RWPE1 (cell line): ENCODE measurements around the gene RNF166.

Source experiments
- CTCF ChIA-PET: fragments of 350-600 bp; sonication (Branson Sonifier 250); formaldehyde crosslinking; extraction: SDS; loops from one replicate; lab custom pipeline; 2021; lab: Yijun Ruan, JAX
- POLR2A ChIA-PET: fragments of 400-600 bp; formaldehyde crosslinking; extraction: SDS; loops from one replicate; lab custom pipeline; 2020; ENCODE audit warnings: antibody characterized with exemption; ENCODE audit not compliant: low non-redundant PET; lab: Yijun Ruan, JAX
- DNase-seq: peaks from one replicate; pipeline ENCODE4 v3.0.0; 2012; ENCODE audit warnings: low spot score
- H3K27ac ChIP-seq: fragments of 450-650 bp; 2 replicates; pipeline ENCODE4 v1.5.1; 2017
- CTCF ChIP-seq: fragments of 450-650 bp; conservative IDR thresholded peaks from 2 replicates; pipeline ENCODE4 v1.5.1; 2017; ENCODE audit warnings: low read depth, mild to moderate bottlenecking

RNF166 gene

GRCh38 chr16:88716601-88717001 is 10.4 kb upstream of the RNF166 start:
- POLR2A ChIA-PET, result no interaction called here
- no peak for TF ChIP-seq CTCF
- CTCF ChIA-PET, result interaction anchor here (1.6 kb wide), 1 partner anchor 21 kb away, joined by 4 read pairs; no protein-coding TSS in a partner anchor

GRCh38 chr16:88716201-88716600 is 10.0 kb upstream of the RNF166 start:
- no peak overlapping the region for H3K27ac ChIP-seq
- POLR2A ChIA-PET, result no interaction called here
- DNase-seq, result no peak
- CTCF ChIA-PET, result interaction anchor here (1.6 kb wide), 1 partner anchor 21 kb away, joined by 4 read pairs; no protein-coding TSS in a partner anchor
- no peak for TF ChIP-seq CTCF

More at GRCh38 chr16:88716601-88717001, 10.4 kb upstream of the RNF166 start:
- no peak for DNase-seq
- H3K27ac ChIP-seq, result no peak overlapping the region

- 0 out of 2 replicates have a peak overlapping the region, but pooled peaks have one; percentile 9 for H3K27ac ChIP-seq
- no peak for TF ChIP-seq CTCF
- ChIA-PET CTCF (interaction anchor here (1.6 kb wide), 1 partner anchor 22 kb away, joined by 4 read pairs; no protein-coding TSS in a partner anchor), POLR2A (no interaction called here)
- DNase-seq, result no peak
Observed at GRCh38 chr16:88715312-88716190, 9.3 kb upstream of the RNF166 start.

GRCh38 chr16:88714420-88715302 is 8.5 kb upstream of the RNF166 start:
- no peak for DNase-seq
- ChIA-PET CTCF (interaction anchor here (0.6 to 1.3 kb wide), 3 partner anchors 22 to 369 kb away, joined by 3 to 8 read pairs (median 3); no protein-coding TSS in a partner anchor), POLR2A (no interaction called here)
- no peak for TF ChIP-seq CTCF
- H3K27ac ChIP-seq, result peak overlapping the region; percentile 31; the same call in 1 of the 2 replicates

DNA sequence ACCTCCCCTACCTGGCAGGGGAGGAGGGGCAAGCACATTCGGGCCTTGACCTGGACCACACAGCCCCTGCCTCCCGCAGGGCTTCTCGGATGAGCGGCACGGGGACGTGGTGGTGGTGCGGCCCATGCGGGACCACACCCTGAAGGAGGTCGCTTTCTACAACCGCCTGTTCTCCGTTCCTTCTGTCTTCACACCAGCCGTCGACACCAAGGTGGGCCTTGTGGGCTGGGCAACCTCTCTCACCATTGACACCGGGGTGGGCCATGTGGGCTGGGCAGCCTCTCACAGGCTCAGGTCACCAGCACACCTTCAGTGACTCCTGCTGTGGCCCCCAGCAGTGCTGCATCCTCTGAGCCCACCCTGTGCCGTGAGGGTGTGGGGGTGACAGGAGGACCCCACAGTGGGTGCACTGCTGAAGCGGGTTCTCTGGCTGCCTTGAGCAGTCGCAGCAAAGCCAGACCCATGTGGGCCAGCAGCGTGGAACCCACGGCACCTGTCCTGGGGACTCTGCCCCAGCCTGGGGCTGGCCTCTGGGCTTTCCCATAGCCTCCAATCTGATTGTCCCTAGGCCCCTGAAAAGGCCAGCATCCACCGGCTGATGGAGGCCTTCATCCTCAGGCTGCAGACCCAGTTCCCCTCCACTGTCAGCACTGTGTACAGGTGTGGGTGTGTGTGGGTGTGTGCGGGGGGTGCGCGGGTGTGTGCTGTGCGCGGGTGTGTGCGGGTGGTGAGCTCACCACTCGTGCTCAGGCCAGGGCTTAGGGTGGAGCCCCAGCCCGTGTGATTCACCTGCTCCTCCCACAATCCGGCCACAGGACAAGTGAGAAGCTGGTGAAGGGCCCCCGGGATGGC is 7.6 kb upstream of the RNF166 start:
- no peak for DNase-seq
- peak overlapping the region; percentile 31; the same call in 1 of the 2 replicates for H3K27ac ChIP-seq
- ChIA-PET CTCF (interaction anchor here (0.6 to 1.3 kb wide), 2 partner anchors 23 to 368 kb away, joined by 3 to 8 read pairs; no protein-coding TSS in a partner anchor), POLR2A (no interaction called here)
- TF ChIP-seq CTCF, result no peak
